Activated naive CD4-positive, alpha-beta T cell treated with anti-CD3 and anti-CD28 coated beads, Interleukin-2, amount 10 ng/mL, durations not matched to agents 7 days and 5 days (primary cell): ENCODE measurements around the gene JAML.

Source experiments
- CTCF ChIA-PET: fragments of 350-600 bp; sonication (Branson Sonifier 250); formaldehyde crosslinking; loops from one replicate; lab custom pipeline; 2021; ENCODE audit warnings: antibody characterized with exemption; lab: Charles Lee
- DNase-seq: peaks from one replicate; pipeline ENCODE4 v3.0.0-alpha.2; 2020
- H3K27ac Mint-ChIP-seq: one replicate; pipeline ENCODE4 v1.8.0; 2021; ENCODE audit warnings: mild to moderate bottlenecking, moderate library complexity, mixed read lengths
- H3K27me3 Mint-ChIP-seq: one replicate; pipeline ENCODE4 v1.8.0; 2021; ENCODE audit warnings: mild to moderate bottlenecking, mixed read lengths
- H3K36me3 Mint-ChIP-seq: one replicate; pipeline ENCODE4 v1.8.0; 2021; ENCODE audit warnings: mixed read lengths
- H3K4me1 Mint-ChIP-seq: one replicate; pipeline ENCODE4 v1.8.0; 2021; ENCODE audit warnings: mixed read lengths
- H3K4me3 Mint-ChIP-seq: one replicate; pipeline ENCODE4 v1.8.0; 2021; ENCODE audit warnings: mild to moderate bottlenecking, moderate library complexity, mixed read lengths
- H3K9me3 Mint-ChIP-seq: one replicate; pipeline ENCODE4 v1.8.0; 2021; ENCODE audit warnings: mixed read lengths

Gene JAML

GRCh38 chr11:118251858-118252652 is 27.2 kb upstream of the JAML start, which contains the start of gene MPZL3:
MPZL3 (minus strand) TSS chr11:118252365; CDS start chr11:118252294, 71 bp downstream.
- CTCF ChIA-PET: interaction anchor here (0.9 to 2.3 kb wide), 7 partner anchors 12 to 58 kb away, joined by 3 to 10 read pairs (median 3); partner anchors contain the start of gene MPZL2
- peak within 1 kb of the TSS; percentile 92 for H3K4me3 Mint-ChIP-seq
- H3K9me3 Mint-ChIP-seq: no peaks in the 10 kb centered on the region
- peak; percentile 89 for DNase-seq
- peaks cover 36% of the 10 kb centered on the region for H3K4me1 Mint-ChIP-seq
- H3K27me3 Mint-ChIP-seq: no peaks in the 10 kb centered on the region
- H3K36me3 Mint-ChIP-seq: peaks cover 16% of the 10 kb centered on the region
- H3K27ac Mint-ChIP-seq: peak within 1 kb of the TSS; percentile 95

DNA sequence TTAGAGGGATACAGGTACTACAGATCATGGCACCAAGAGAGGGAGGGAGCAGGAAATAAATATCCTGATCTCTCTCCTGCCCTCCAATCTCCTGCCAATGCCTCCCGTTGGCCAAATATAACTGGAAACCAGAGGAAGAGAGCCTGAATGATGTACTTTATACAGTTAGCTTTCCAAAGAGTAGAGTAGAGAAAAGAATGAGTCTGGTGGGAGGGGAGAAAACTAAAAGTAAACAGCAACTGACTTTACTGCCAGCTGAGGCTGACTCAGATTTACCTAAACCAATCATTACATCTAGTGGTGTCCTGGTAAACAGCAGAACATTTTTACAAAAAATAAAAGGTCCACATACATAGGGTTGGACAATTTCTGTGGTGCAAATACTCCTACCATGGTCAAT is 22.2 kb upstream of the JAML start:
- H3K27me3 Mint-ChIP-seq: no peaks in the 10 kb centered on the region
- H3K4me3 Mint-ChIP-seq: no peak overlapping the region
- H3K36me3 Mint-ChIP-seq: peaks cover 23% of the 10 kb centered on the region
- peaks cover 60% of the 10 kb centered on the region for H3K4me1 Mint-ChIP-seq
- H3K27ac Mint-ChIP-seq: no peak overlapping the region
- no peak for DNase-seq
- CTCF ChIA-PET: interaction anchor here (0.7 to 2.8 kb wide), 8 partner anchors 14 to 49 kb away, joined by 3 to 17 read pairs (median 8); partner anchors contain the start of genes JAML and MPZL2
- H3K9me3 Mint-ChIP-seq: no peaks in the 10 kb centered on the region

- peaks cover 24% of the 10 kb centered on the region for H3K36me3 Mint-ChIP-seq
- no peak for DNase-seq
- no peaks in the 10 kb centered on the region for H3K27me3 Mint-ChIP-seq
- H3K9me3 Mint-ChIP-seq: no peaks in the 10 kb centered on the region
- CTCF ChIA-PET: interaction anchor here (1.2 to 2.8 kb wide), 7 partner anchors 18 to 48 kb away, joined by 3 to 17 read pairs (median 10); partner anchors contain the start of genes JAML and MPZL2
- no peak overlapping the region for H3K4me3 Mint-ChIP-seq
- peak overlapping the region; percentile 8 for H3K27ac Mint-ChIP-seq
- peaks cover 69% of the 10 kb centered on the region for H3K4me1 Mint-ChIP-seq
Measured at GRCh38 chr11:118245936-118246562, 21.2 kb upstream of the JAML start.

- H3K27me3 Mint-ChIP-seq: no peaks in the 10 kb centered on the region
- H3K9me3 Mint-ChIP-seq: no peaks in the 10 kb centered on the region
- CTCF ChIA-PET: interaction anchor here (0.6 to 2.3 kb wide), 4 partner anchors 15 to 132 kb away, joined by 3 to 6 read pairs (median 4); no protein-coding TSS in a partner anchor
- peak overlapping the region; percentile 9 for H3K27ac Mint-ChIP-seq
- peaks cover 77% of the 10 kb centered on the region for H3K4me1 Mint-ChIP-seq
- no peak overlapping the region for H3K4me3 Mint-ChIP-seq
- no peak for DNase-seq
- peaks cover 25% of the 10 kb centered on the region for H3K36me3 Mint-ChIP-seq
Measured at GRCh38 chr11:118243993-118244762, 19.4 kb upstream of the JAML start.

- peaks cover 30% of the 10 kb centered on the region for H3K36me3 Mint-ChIP-seq
- H3K4me1 Mint-ChIP-seq: peaks cover 84% of the 10 kb centered on the region
- CTCF ChIA-PET: interaction anchor here (1.1 to 2.3 kb wide), 3 partner anchors 16 to 45 kb away, joined by 5 to 6 read pairs (median 5); no protein-coding TSS in a partner anchor
Measured at GRCh38 chr11:118243161-118243560, 18.4 kb upstream of the JAML start.

GRCh38 chr11:118241764-118242098 is 16.9 kb upstream of the JAML start:
- H3K9me3 Mint-ChIP-seq: no peaks in the 10 kb centered on the region
- CTCF ChIA-PET: interaction anchor here (0.6 to 2.3 kb wide), 9 partner anchors 12 to 43 kb away, joined by 3 to 10 read pairs (median 4); partner anchors contain the start of gene JAML
- H3K4me3 Mint-ChIP-seq: peak overlapping the region; percentile 52
- no peak for DNase-seq
- H3K36me3 Mint-ChIP-seq: peaks cover 29% of the 10 kb centered on the region
- H3K27ac Mint-ChIP-seq: peak overlapping the region; percentile 94
- no peaks in the 10 kb centered on the region for H3K27me3 Mint-ChIP-seq
- peaks cover 75% of the 10 kb centered on the region for H3K4me1 Mint-ChIP-seq

More at GRCh38 chr11:118243161-118243560, 18.4 kb upstream of the JAML start:
- Mint-ChIP-seq H3K27ac (no peak overlapping the region), H3K4me3 (no peak overlapping the region), H3K27me3 (no peaks in the 10 kb centered on the region), H3K9me3 (no peaks in the 10 kb centered on the region)
- no peak for DNase-seq

- Mint-ChIP-seq H3K36me3 (peaks cover 31% of the 10 kb centered on the region), H3K4me3 (peak overlapping the region; percentile 52), H3K27me3 (no peaks in the 10 kb centered on the region), H3K9me3 (no peaks in the 10 kb centered on the region), H3K4me1 (peaks cover 75% of the 10 kb centered on the region), H3K27ac (peak overlapping the region; percentile 94)
- DNase-seq: peak; percentile 66
- CTCF ChIA-PET: interaction anchor here (1.3 to 2.3 kb wide), 7 partner anchors 15 to 43 kb away, joined by 3 to 10 read pairs (median 5); partner anchors contain the start of gene JAML
Measured at GRCh38 chr11:118240999-118241763, 16.4 kb upstream of the JAML start.

- no peaks in the 10 kb centered on the region for H3K9me3 Mint-ChIP-seq
- peaks cover 41% of the 10 kb centered on the region for H3K36me3 Mint-ChIP-seq
- peaks cover 70% of the 10 kb centered on the region for H3K4me1 Mint-ChIP-seq
Measured at GRCh38 chr11:118239509-118240205, 14.8 kb upstream of the JAML start.

DNA sequence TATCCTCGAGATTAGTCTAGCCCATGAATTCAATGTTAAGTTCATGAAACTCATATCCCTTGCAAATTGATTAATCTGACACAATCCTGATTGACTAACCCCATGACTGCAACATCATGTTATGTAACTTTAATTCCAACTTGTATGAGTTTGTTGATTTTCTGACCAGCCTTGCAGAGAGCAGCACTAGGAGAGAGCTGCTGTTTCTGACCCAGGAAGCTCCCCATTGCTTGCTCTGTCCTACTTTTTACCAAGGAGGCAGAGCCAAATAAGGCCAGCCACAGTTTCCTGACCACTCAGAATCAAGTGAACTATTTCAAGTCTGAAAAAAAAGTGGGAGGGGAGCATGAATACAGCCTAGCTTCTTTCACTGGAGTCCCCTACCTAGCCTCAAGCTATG is 14.1 kb upstream of the JAML start:
- Mint-ChIP-seq H3K27ac (peak overlapping the region; percentile 47), H3K9me3 (no peaks in the 10 kb centered on the region), H3K4me1 (peaks cover 63% of the 10 kb centered on the region), H3K36me3 (peaks cover 41% of the 10 kb centered on the region), H3K27me3 (no peaks in the 10 kb centered on the region), H3K4me3 (no peak overlapping the region)
- CTCF ChIA-PET: interaction anchor here (0.8 to 1.9 kb wide), 5 partner anchors 12 to 114 kb away, joined by 3 to 17 read pairs (median 5); no protein-coding TSS in a partner anchor
- no peak for DNase-seq

More at GRCh38 chr11:118239509-118240205, 14.8 kb upstream of the JAML start:
- Mint-ChIP-seq H3K4me3 (peak overlapping the region; percentile 34), H3K27ac (peak overlapping the region; percentile 94), H3K27me3 (no peaks in the 10 kb centered on the region)
- CTCF ChIA-PET: interaction anchor here (0.8 to 1.9 kb wide), 6 partner anchors 13 to 113 kb away, joined by 3 to 17 read pairs (median 4); no protein-coding TSS in a partner anchor
- DNase-seq: no peak

- H3K27ac Mint-ChIP-seq: peak overlapping the region; percentile 47
- no peak overlapping the region for H3K4me3 Mint-ChIP-seq
- H3K4me1 Mint-ChIP-seq: peaks cover 60% of the 10 kb centered on the region
- no peak for DNase-seq
- H3K36me3 Mint-ChIP-seq: peaks cover 42% of the 10 kb centered on the region
- CTCF ChIA-PET: interaction anchor here (0.8 to 1.9 kb wide), 3 partner anchors 13 to 115 kb away, joined by 4 to 17 read pairs (median 5); no protein-coding TSS in a partner anchor
- H3K27me3 Mint-ChIP-seq: no peaks in the 10 kb centered on the region
- no peaks in the 10 kb centered on the region for H3K9me3 Mint-ChIP-seq
Measured at GRCh38 chr11:118238421-118238820, 13.6 kb upstream of the JAML start.

DNA sequence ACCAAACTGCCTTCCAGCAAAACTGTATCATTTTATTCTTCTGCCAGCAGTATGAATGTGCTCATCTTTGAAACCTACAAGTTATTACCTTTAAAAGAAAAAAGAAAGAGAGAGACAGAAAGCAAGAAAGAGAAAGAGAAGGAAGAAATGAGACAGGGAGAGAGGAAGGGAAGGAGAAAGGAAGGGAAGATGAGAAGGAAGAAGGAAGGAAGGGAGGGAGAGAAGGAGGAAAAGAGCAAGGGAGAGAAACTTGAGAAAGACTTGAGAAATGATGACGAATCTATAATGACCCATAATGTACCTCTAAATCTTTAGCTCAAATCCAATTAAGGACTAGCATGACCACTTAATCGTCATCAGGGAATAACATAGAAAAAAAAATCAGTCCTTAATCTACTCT is 11.4 kb upstream of the JAML start:
- Mint-ChIP-seq H3K4me3 (no peak overlapping the region), H3K27ac (no peak overlapping the region), H3K27me3 (no peaks in the 10 kb centered on the region), H3K4me1 (peaks cover 42% of the 10 kb centered on the region), H3K9me3 (no peaks in the 10 kb centered on the region), H3K36me3 (peaks cover 52% of the 10 kb centered on the region)
- no peak for DNase-seq
- CTCF ChIA-PET: interaction anchor here (1.9 kb wide), 1 partner anchor 60 kb away, joined by 4 read pairs; no protein-coding TSS in a partner anchor

DNA sequence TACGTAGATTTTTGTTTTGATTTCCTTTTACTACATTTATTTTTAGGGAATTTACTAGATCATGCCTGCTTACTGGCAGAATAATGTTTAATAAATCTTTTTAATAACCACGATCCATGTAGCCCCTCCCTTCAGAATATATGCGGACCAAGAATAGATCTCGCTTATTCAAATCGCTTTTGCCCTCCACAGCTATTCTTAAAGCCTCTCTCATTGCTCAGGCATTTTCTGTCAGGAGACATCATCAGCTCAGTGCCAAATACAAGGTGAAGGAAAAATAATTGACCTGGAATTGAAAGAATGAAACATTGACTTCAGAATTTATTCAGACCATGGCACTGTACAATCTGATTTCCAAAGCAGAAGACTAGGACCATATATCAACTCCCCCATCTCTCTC is 10.0 kb upstream of the JAML start:
- H3K36me3 Mint-ChIP-seq: peaks cover 47% of the 10 kb centered on the region
- H3K9me3 Mint-ChIP-seq: no peaks in the 10 kb centered on the region
- peaks cover 29% of the 10 kb centered on the region for H3K4me1 Mint-ChIP-seq
- H3K27me3 Mint-ChIP-seq: no peaks in the 10 kb centered on the region
- CTCF ChIA-PET: interaction anchor here (1.0 kb wide), 1 partner anchor 9 kb away, joined by 3 read pairs; no protein-coding TSS in a partner anchor
- DNase-seq: no peak
- H3K4me3 Mint-ChIP-seq: no peak overlapping the region
- H3K27ac Mint-ChIP-seq: no peak overlapping the region
